ACHN (cell line): Measurements from ENCODE around the gene JARID2.

ENCODE experiments used
- DNase-seq: peaks from one replicate; pipeline ENCODE4 v3.0.0-alpha.2; 2015
- in situ Hi-C: cut with HindIII; loops from 2 replicates; pipeline ENCODE4 v1.10.0; 2017; ENCODE audit warnings: low sequenced_read_pairs, low pct_ligation_motif_present, low pct_unique_long_range_greater_than_20kb

The JARID2 gene

GRCh38 chr6:15376900-15377487 is 131.1 kb downstream of the JARID2 start:
- in situ Hi-C loops = no loop called here
- DNase-seq = no peak

GRCh38 chr6:15378272-15378671 is 132.4 kb downstream of the JARID2 start:
- in situ Hi-C loops = no loop called here
- DNase-seq = no peak

- no peak for DNase-seq
- in situ Hi-C loops = no loop called here
These were observed 133.0 kb downstream of the JARID2 start for GRCh38 chr6:15378866-15379265.

GRCh38 chr6:15380351-15380750 is 134.5 kb downstream of the JARID2 start:
- in situ Hi-C loops = no loop called here
- DNase-seq = no peak

- in situ Hi-C loops = no loop called here
- DNase-seq = no peak
These were observed 136.2 kb downstream of the JARID2 start for GRCh38 chr6:15382089-15382488.

GRCh38 chr6:15382712-15383111 is 136.8 kb downstream of the JARID2 start:
- in situ Hi-C loops = no loop called here
- DNase-seq = no peak

GRCh38 chr6:15384901-15385300 is 139.0 kb downstream of the JARID2 start:
- DNase-seq = no peak

GRCh38 chr6:15385521-15385920 is 139.7 kb downstream of the JARID2 start:
- in situ Hi-C loops = no loop called here
- no peak for DNase-seq

More at GRCh38 chr6:15384901-15385300, 139.0 kb downstream of the JARID2 start:
- in situ Hi-C loops = no loop called here

GRCh38 chr6:15386110-15386755 is 140.4 kb downstream of the JARID2 start:
- in situ Hi-C loops = no loop called here

GRCh38 chr6:15386756-15387112 is 140.9 kb downstream of the JARID2 start:
- in situ Hi-C loops = no loop called here
- no peak for DNase-seq

More at GRCh38 chr6:15386110-15386755, 140.4 kb downstream of the JARID2 start:
- no peak for DNase-seq

GRCh38 chr6:15387118-15387517 is 141.2 kb downstream of the JARID2 start:
- in situ Hi-C loops = no loop called here
- DNase-seq = no peak

GRCh38 chr6:15389084-15389764 is 143.4 kb downstream of the JARID2 start:
- in situ Hi-C loops = no loop called here
- no peak for DNase-seq

GRCh38 chr6:15389765-15390723 is 144.2 kb downstream of the JARID2 start:
- in situ Hi-C loops = no loop called here
- peak; percentile 22 for DNase-seq

- DNase-seq = no peak
- in situ Hi-C loops = no loop called here
These were observed 145.6 kb downstream of the JARID2 start for GRCh38 chr6:15391500-15391899.

GRCh38 chr6:15392182-15392581 is 146.3 kb downstream of the JARID2 start:
- in situ Hi-C loops = no loop called here
- no peak for DNase-seq

GRCh38 chr6:15393605-15394004 is 147.7 kb downstream of the JARID2 start:
- DNase-seq = no peak
- in situ Hi-C loops = no loop called here

- no peak for DNase-seq
- in situ Hi-C loops = no loop called here
These were observed 149.2 kb downstream of the JARID2 start for GRCh38 chr6:15395087-15395486.

GRCh38 chr6:15396808-15397207 is 150.9 kb downstream of the JARID2 start:
- no peak for DNase-seq
- in situ Hi-C loops = no loop called here
